MM.1S (cell line): ENCODE measurements around the gene CNTNAP2.

Source experiments
- CTCF ChIP-seq: fragments of 300-600 bp; sonication (generic); IDR thresholded peaks from 2 replicates; pipeline ENCODE4 v1.5.1; 2016; ENCODE audit warnings: antibody characterized with exemption, low read length, mixed read lengths
- EZH2 ChIP-seq: fragments of 300-600 bp; sonication (generic); optimal IDR thresholded peaks from 2 replicates; pipeline ENCODE3; 2017; ENCODE audit warnings: low read depth, mild to moderate bottlenecking, antibody characterized with exemption, low read length, mixed read lengths
- EZH2phosphoT487 ChIP-seq: fragments of 300-600 bp; sonication (generic); IDR thresholded peaks from 2 replicates; pipeline ENCODE4 v1.6.1; 2018; ENCODE audit warnings: antibody characterized with exemption, low read length

DNA sequence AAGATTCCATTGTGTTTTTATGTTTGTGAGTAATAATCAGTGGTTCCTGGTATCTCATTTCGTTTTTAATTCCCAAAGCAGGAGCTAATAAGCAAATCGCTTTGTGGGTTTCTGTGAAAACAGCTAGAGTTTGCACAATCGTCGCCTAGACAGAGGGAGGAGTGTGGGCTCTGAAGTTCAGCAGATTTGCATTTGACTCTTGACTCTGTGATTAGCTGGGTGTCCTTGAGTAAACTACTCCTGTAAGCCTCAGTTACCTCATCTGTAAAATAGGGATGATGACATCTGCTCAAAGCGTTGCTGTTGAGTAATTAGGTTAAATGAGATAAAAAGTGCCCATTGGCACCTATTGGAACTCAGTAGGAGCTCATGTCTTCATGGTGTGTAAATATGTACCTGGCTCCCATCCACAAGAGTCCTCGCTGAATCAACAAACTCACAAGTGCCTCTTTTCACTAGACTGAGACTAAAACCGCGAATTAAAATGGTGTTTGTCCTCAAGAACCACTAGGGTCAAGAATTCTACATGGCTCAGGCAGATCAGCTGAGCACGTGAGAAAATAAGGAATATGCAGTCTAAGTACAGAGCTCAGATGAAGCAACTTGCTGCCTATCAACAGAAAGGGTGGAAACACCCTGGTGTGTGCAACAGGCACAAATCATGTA lies 2088.2 kb downstream of the CNTNAP2 start:
- TF ChIP-seq CTCF (no peak), EZH2 (no peak), EZH2phosphoT487 (no peak)
